ENCODE data around the gene STAT3. TPM values are rescaled to one million over a fixed set of nuclear protein-coding genes. Genes with fewer than 3 reads are reported as not detected.
A peak's percentile ranks its signal among the peaks of the same experiment; 100 is the strongest.
"Not testable (repeated sequence)": the region's sequence is repeated elsewhere in the genome, so short reads cannot be mapped to it uniquely, and the experiment has no call there.

Gene STAT3
- total RNA-seq, 2 experiments from 2014 or later = 276 to 286 TPM

DNA sequence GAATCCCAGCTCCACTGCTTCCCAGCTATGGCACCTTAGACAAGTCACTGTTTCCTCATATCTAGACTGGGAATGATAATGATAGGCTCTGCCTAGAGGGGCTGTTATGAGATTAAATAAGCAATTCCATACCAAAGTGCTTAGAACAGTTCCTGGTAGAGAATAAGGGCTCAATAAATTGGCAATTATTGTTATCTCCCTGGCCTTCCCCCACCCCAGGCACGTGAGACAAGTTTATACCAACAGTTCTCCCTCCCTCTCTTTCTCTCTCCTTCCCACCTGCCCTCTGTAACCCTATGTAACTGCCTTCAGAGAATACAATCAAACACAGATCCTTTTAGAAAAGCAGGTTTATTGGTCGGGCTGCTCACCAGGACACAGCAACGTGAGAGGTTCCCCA, 13.9 kb upstream of the STAT3 start:
- POLR2A ChIA-PET = interaction anchor here (1.4 to 5.6 kb wide), 5 partner anchors 13 to 109 kb away, joined by 4 to 39 read pairs (median 6); partner anchors contain the start of gene STAT3
- H3K36me3 Mint-ChIP-seq (ENCODE audit: low read depth) = no peaks in the 10 kb centered on the region

DNA sequence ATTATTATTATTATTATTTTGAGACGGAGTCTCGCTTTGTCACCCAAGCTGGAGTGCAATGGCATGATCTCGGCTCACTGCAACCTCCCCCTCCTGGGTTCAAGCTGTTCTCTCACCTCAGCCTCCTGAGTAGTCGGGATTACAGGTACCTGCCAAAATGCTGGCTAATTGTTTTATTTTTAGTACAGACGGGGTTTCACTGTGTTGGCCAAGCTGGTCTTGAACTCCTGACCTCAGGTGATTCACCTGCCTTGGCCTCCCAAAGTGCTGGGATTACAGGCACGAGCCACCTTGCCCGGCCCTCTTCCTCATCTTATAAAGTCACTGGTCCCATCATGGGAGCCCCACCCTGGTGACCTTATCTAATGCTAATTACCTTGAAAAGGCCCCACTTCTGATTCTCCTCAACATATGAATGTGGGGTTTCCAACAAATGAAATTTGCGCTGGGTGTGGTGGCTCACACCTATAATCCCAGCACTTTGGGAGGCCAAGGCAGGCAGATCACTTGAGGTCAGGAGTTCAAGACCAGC, 12.7 kb upstream of the STAT3 start:
- ATAC-seq; H3K27me3 Mint-ChIP-seq; H3K9me3 Mint-ChIP-seq; H3K4me3 Mint-ChIP-seq; DNase-seq; intact Hi-C loops (cut with micrococcal nuclease); H3K36me3 Mint-ChIP-seq (ENCODE audit: low read depth): not testable (repeated sequence)
- CTCF ChIA-PET = interaction anchor here (3.0 to 32.2 kb wide), 3 partner anchors 8 to 179 kb away, joined by 11 to 968 read pairs (median 140); partner anchors contain the start of gene STAT3
- POLR2A ChIA-PET = interaction anchor here (2.6 kb wide), 1 partner anchor 12 kb away, joined by 9 read pairs; the partner anchor contains the start of gene STAT3
- peak overlapping the region; percentile 46 for H3K27ac Mint-ChIP-seq
- H3K4me1 Mint-ChIP-seq (ENCODE audit: low read depth) = peaks cover 31% of the 10 kb centered on the region

More for the DNA sequence above, 13.9 kb upstream of the STAT3 start:
- DNase-seq (no peak), ATAC-seq (no peak)
- intact Hi-C loops (cut with micrococcal nuclease) = no loop called here
- Mint-ChIP-seq H3K4me1 (ENCODE audit: low read depth) (peaks cover 37% of the 10 kb centered on the region), H3K27ac (peak overlapping the region; percentile 52), H3K27me3 (no peaks in the 10 kb centered on the region), H3K4me3 (no peak overlapping the region), H3K9me3 (no peaks in the 10 kb centered on the region)
- TF ChIP-seq, protein P1, sequence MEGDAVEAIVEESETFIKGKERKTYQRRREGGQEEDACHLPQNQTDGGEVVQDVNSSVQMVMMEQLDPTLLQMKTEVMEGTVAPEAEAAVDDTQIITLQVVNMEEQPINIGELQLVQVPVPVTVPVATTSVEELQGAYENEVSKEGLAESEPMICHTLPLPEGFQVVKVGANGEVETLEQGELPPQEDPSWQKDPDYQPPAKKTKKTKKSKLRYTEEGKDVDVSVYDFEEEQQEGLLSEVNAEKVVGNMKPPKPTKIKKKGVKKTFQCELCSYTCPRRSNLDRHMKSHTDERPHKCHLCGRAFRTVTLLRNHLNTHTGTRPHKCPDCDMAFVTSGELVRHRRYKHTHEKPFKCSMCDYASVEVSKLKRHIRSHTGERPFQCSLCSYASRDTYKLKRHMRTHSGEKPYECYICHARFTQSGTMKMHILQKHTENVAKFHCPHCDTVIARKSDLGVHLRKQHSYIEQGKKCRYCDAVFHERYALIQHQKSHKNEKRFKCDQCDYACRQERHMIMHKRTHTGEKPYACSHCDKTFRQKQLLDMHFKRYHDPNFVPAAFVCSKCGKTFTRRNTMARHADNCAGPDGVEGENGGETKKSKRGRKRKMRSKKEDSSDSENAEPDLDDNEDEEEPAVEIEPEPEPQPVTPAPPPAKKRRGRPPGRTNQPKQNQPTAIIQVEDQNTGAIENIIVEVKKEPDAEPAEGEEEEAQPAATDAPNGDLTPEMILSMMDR (IDR thresholded peaks at IDR 0.05) = no peak
- CTCF ChIA-PET = interaction anchor here (1.2 to 32.2 kb wide), 12 partner anchors 10 to 131 kb away, joined by 4 to 968 read pairs (median 6); partner anchors contain the start of genes CAVIN1 and STAT3

- Mint-ChIP-seq H3K27me3 (no peaks in the 10 kb centered on the region), H3K36me3 (ENCODE audit: low read depth) (no peaks in the 10 kb centered on the region), H3K9me3 (no peaks in the 10 kb centered on the region), H3K27ac (peak overlapping the region; percentile 32), H3K4me1 (ENCODE audit: low read depth) (peaks cover 30% of the 10 kb centered on the region), H3K4me3 (no peak overlapping the region)
- CTCF ChIA-PET = interaction anchor here (0.7 to 32.2 kb wide), 9 partner anchors 7 to 178 kb away, joined by 3 to 968 read pairs (median 6); partner anchors contain the start of gene STAT3
- intact Hi-C loops (cut with micrococcal nuclease) = no loop called here
- DNase-seq (no peak), ATAC-seq (peak; percentile 35)
- POLR2A ChIA-PET = interaction anchor here (0.6 to 2.6 kb wide), 4 partner anchors 9 to 187 kb away, joined by 3 to 9 read pairs (median 3); partner anchors contain the start of gene STAT3
- TF ChIP-seq, protein P1 (IDR thresholded peaks at IDR 0.05) = no peak
These were observed 12.0 kb upstream of the STAT3 start for GRCh38 chr17:42399948-42400843.

DNA sequence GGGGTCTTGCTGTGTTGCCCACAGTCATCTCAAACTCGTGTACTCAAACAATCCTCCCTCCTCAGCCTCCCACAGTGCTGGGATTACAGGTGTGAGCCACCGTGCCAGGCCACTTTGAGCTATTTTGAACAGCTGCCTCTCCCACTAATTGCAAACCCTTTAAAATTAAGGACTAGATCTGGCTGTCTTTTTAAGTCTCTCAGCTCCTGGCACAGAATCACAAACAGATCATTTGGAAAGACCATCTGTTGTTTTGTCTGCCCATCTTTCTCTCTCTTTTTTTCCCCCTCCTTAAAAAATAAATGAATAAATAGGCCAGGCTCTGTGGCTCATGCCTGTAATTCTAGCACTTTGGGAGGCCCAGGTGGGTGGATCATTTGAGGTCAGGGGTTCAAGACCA, 10.9 kb upstream of the STAT3 start:
- ChIA-PET POLR2A (interaction anchor here (0.9 to 2.6 kb wide), 7 partner anchors 8 to 80 kb away, joined by 3 to 9 read pairs (median 4); partner anchors contain the start of gene STAT3), CTCF (interaction anchor here (0.7 to 32.2 kb wide), 11 partner anchors 7 to 218 kb away, joined by 3 to 968 read pairs (median 3); partner anchors contain the start of genes KCNH4 and STAT3)
- Mint-ChIP-seq H3K4me1 (ENCODE audit: low read depth) (peaks cover 30% of the 10 kb centered on the region), H3K4me3 (no peak overlapping the region), H3K27me3 (no peaks in the 10 kb centered on the region), H3K9me3 (no peaks in the 10 kb centered on the region), H3K27ac (no peak overlapping the region), H3K36me3 (ENCODE audit: low read depth) (no peaks in the 10 kb centered on the region)
- TF ChIP-seq, protein P1 (IDR thresholded peaks at IDR 0.05) = no peak
- DNase-seq (no peak), ATAC-seq (no peak)
- intact Hi-C loops (cut with micrococcal nuclease) = no loop called here

DNA sequence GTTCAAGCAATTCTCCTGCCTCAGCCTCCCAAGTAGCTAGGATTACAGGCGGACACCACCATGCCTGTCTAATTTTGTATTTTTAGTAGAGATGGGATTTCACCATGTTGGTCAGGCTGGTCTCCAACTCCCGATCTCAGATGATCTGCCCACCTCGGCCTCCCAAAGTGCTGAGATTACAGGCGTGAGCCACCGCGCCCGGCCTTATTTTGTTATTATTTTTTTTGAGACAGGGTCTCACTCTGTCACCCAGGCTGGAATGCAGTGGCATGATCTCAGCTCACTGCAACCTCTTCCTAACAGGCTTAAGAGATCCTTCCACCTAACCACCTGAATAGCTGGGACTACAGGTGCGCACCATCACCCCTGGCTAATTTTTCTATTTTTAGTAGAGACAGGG, 7.4 kb upstream of the STAT3 start:
- CTCF ChIA-PET = interaction anchor here (11.1 to 32.2 kb wide), 2 partner anchors 9 to 73 kb away, joined by 140 to 968 read pairs; no protein-coding TSS in a partner anchor
- H3K9me3 Mint-ChIP-seq; DNase-seq; H3K4me3 Mint-ChIP-seq; H3K36me3 Mint-ChIP-seq (ENCODE audit: low read depth); intact Hi-C loops (cut with micrococcal nuclease); ATAC-seq; H3K27ac Mint-ChIP-seq; H3K27me3 Mint-ChIP-seq: not testable (repeated sequence)
- POLR2A ChIA-PET = interaction anchor here (1.6 kb wide), 1 partner anchor 79 kb away, joined by 6 read pairs; no protein-coding TSS in a partner anchor
- peaks cover 34% of the 10 kb centered on the region for H3K4me1 Mint-ChIP-seq (ENCODE audit: low read depth)

All from activated CD8-positive, alpha-beta T cell treated with anti-CD3 and anti-CD28 coated beads for 36 hours (primary cell).